ENCODE results near the gene KIF18B. TPM values are rescaled to one million over a fixed set of nuclear protein-coding genes. Genes with fewer than 3 reads are reported as not detected.

KIF18B gene
- total and polyA plus RNA-seq, 2 of the 13 experiments (the other 11 are each of a cell fraction or from before 2014, with no cell fraction given): 15.2 to 15.3 TPM

DNA sequence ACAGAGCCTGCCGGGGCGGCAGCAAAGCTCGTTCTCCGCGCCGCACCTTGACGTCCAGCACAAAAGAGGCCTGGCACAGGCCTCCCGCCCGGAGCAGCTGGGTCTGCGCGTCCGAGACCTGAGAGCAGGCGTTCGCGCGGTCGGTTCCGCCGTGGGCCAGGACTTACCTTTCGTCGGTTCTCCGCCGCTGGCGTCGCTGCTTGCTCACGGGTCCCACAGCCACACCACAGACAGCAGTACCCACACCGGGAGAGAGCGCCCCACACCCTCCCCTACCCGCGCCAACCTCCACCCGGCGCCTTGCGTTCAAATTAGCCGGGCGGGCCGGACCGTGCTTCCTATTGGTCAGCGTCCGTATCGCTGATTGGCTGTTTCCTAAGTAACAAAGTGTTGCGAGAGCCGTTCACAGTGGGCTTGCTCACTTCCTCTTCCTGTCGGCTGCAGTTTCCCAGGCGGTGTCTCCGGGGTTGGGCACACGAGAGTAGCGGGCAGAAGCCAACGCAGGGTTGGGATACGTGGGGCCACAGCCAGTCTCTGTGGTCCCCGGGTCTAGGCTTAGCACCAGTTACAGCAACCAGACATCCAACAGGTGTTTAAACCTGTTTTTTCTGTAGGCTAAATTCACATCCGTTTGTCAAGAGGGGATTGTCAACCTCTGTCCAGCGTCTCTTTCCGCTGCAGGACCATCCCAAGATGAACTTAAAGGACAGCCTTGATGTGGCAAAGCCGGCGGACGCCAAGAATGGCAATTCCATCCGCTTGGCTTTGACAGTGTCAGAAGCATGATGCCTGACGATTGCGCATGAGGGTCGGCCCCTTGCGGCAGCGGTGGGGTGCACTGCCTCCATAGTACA lies at the start of gene KIF18B (continued):
- TF ChIP-seq ONECUT2 (CRISPR knock-in tag; IDR thresholded peaks at IDR 0.05): peak; percentile 18; the same call in 1 of the 2 replicates
- peak; percentile 11; the same call in 1 of the 2 replicates for TF ChIP-seq ZNF362 (CRISPR knock-in tag; IDR thresholded peaks at IDR 0.05; ENCODE audit: borderline replicate concordance)
- TF ChIP-seq, protein P1, sequence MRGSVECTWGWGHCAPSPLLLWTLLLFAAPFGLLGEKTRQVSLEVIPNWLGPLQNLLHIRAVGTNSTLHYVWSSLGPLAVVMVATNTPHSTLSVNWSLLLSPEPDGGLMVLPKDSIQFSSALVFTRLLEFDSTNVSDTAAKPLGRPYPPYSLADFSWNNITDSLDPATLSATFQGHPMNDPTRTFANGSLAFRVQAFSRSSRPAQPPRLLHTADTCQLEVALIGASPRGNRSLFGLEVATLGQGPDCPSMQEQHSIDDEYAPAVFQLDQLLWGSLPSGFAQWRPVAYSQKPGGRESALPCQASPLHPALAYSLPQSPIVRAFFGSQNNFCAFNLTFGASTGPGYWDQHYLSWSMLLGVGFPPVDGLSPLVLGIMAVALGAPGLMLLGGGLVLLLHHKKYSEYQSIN (CRISPR knock-in tag; IDR thresholded peaks at IDR 0.05; ENCODE audit: borderline replicate concordance): no peak
- peak; percentile 85; the same call in 1 of the 2 replicates for TF ChIP-seq ZNF280B (CRISPR knock-in tag; IDR thresholded peaks at IDR 0.05; ENCODE audit: borderline replicate concordance)
- no peak for TF ChIP-seq ZNF10 (CRISPR knock-in tag; IDR thresholded peaks at IDR 0.05; ENCODE audit: borderline replicate concordance, low read depth)
- TF ChIP-seq, protein P2, sequence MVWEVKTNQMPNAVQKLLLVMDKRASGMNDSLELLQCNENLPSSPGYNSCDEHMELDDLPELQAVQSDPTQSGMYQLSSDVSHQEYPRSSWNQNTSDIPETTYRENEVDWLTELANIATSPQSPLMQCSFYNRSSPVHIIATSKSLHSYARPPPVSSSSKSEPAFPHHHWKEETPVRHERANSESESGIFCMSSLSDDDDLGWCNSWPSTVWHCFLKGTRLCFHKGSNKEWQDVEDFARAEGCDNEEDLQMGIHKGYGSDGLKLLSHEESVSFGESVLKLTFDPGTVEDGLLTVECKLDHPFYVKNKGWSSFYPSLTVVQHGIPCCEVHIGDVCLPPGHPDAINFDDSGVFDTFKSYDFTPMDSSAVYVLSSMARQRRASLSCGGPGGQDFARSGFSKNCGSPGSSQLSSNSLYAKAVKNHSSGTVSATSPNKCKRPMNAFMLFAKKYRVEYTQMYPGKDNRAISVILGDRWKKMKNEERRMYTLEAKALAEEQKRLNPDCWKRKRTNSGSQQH (CRISPR knock-in tag; IDR thresholded peaks at IDR 0.05; ENCODE audit: low read depth): peak; percentile 98
- peak; percentile 30 for TF ChIP-seq ZNF543 (CRISPR knock-in tag; IDR thresholded peaks at IDR 0.05)
- TF ChIP-seq, protein P3, sequence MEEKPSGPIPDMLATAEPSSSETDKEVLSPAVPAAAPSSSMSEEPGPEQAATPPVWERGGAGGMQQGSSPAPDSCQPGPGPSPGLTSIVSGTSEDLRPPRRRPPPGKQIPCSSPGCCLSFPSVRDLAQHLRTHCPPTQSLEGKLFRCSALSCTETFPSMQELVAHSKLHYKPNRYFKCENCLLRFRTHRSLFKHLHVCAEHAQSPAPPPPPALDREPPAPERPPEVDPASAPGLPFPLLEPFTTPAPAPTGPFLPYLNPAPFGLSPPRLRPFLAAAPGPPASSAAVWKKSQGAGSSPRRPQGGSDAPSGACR (CRISPR knock-in tag; IDR thresholded peaks at IDR 0.05): peak; percentile 59; the same call in 1 of the 2 replicates
- 0 out of 2 replicates have a peak, but pooled peaks have one; percentile 44 for TF ChIP-seq ARHGAP35 (CRISPR knock-in tag; IDR thresholded peaks at IDR 0.05; ENCODE audit: borderline replicate concordance)
- TF ChIP-seq, protein P4, sequence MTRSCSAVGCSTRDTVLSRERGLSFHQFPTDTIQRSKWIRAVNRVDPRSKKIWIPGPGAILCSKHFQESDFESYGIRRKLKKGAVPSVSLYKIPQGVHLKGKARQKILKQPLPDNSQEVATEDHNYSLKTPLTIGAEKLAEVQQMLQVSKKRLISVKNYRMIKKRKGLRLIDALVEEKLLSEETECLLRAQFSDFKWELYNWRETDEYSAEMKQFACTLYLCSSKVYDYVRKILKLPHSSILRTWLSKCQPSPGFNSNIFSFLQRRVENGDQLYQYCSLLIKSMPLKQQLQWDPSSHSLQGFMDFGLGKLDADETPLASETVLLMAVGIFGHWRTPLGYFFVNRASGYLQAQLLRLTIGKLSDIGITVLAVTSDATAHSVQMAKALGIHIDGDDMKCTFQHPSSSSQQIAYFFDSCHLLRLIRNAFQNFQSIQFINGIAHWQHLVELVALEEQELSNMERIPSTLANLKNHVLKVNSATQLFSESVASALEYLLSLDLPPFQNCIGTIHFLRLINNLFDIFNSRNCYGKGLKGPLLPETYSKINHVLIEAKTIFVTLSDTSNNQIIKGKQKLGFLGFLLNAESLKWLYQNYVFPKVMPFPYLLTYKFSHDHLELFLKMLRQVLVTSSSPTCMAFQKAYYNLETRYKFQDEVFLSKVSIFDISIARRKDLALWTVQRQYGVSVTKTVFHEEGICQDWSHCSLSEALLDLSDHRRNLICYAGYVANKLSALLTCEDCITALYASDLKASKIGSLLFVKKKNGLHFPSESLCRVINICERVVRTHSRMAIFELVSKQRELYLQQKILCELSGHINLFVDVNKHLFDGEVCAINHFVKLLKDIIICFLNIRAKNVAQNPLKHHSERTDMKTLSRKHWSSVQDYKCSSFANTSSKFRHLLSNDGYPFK (CRISPR knock-in tag; IDR thresholded peaks at IDR 0.05; ENCODE audit: borderline replicate concordance): peak; percentile 12; the same call in 1 of the 2 replicates
- TF ChIP-seq MIXL1 (CRISPR knock-in tag; IDR thresholded peaks at IDR 0.05): peak; percentile 79
- TF ChIP-seq FOXP4 (CRISPR knock-in tag; IDR thresholded peaks at IDR 0.05): peak; percentile 15; the same call in 1 of the 2 replicates
- TF ChIP-seq ZNF292 (CRISPR knock-in tag; IDR thresholded peaks at IDR 0.05; ENCODE audit: borderline replicate concordance, low read depth): peak; percentile 74; the same call in 1 of the 2 replicates
- TF ChIP-seq IRF1 (CRISPR knock-in tag; IDR thresholded peaks at IDR 0.05; ENCODE audit: low read depth): no peak
